Endodermal cell (in vitro differentiated cells): ENCODE measurements around the gene VKORC1. TPM values are rescaled to one million over a fixed set of nuclear protein-coding genes. Genes with fewer than 3 reads are reported as not detected.

Source experiments
- DNase-seq: peaks from one replicate; pipeline ENCODE4 v3.0.0-alpha.2; 2017
- H3K27ac ChIP-seq: 2 replicates; pipeline ENCODE4 v1.5.1; 2013; ENCODE audit warnings: mild to moderate bottlenecking, low read depth, low read length, moderate library complexity
- H3K27me3 ChIP-seq: 2 replicates; pipeline ENCODE4 v1.6.1; 2013; ENCODE audit warnings: mild to moderate bottlenecking, low read length, moderate library complexity; ENCODE audit not compliant: insufficient read depth, control insufficient read depth, poor library complexity, severe bottlenecking
- H3K36me3 ChIP-seq: 2 replicates; pipeline ENCODE4 v1.7.0; 2013; ENCODE audit warnings: mild to moderate bottlenecking, low read length, moderate library complexity; ENCODE audit not compliant: control insufficient read depth, insufficient read depth
- H3K4me1 ChIP-seq: one replicate; pipeline ENCODE4 v1.7.0; 2013; ENCODE audit warnings: low read length; ENCODE audit not compliant: control insufficient read depth, insufficient read depth
- H3K4me3 ChIP-seq: 2 replicates; pipeline ENCODE4 v1.5.1; 2013; ENCODE audit warnings: mild to moderate bottlenecking, low read length, moderate library complexity
- H3K9ac ChIP-seq: 2 replicates; pipeline ENCODE4 v1.6.1; 2013; ENCODE audit warnings: mild to moderate bottlenecking, low read length, moderate library complexity; ENCODE audit not compliant: poor library complexity, severe bottlenecking; ENCODE audit errors: extremely low read depth
- H3K9me3 ChIP-seq: 2 replicates; pipeline ENCODE4 v1.6.1; 2013; ENCODE audit warnings: mild to moderate bottlenecking, low read length, moderate library complexity; ENCODE audit not compliant: control insufficient read depth
- H3K27ac Mint-ChIP-seq: 2 replicates; pipeline ENCODE4 v1.8.0; 2020; ENCODE audit warnings: mixed read lengths
- H3K27me3 Mint-ChIP-seq: 2 replicates; pipeline ENCODE4 v1.8.0; 2021; ENCODE audit warnings: mild to moderate bottlenecking, mixed read lengths; ENCODE audit not compliant: insufficient read depth
- H3K36me3 Mint-ChIP-seq: 2 replicates; pipeline ENCODE4 v1.8.0; 2020; ENCODE audit warnings: low read depth, mixed read lengths
- H3K4me1 Mint-ChIP-seq: 2 replicates; pipeline ENCODE4 v1.8.0; 2020; ENCODE audit warnings: mixed read lengths
- H3K4me3 Mint-ChIP-seq: 2 replicates; pipeline ENCODE4 v1.8.0; 2020; ENCODE audit warnings: mild to moderate bottlenecking, moderate library complexity, mixed read lengths
- H3K9me3 Mint-ChIP-seq: 2 replicates; pipeline ENCODE4 v1.8.0; 2020; ENCODE audit warnings: mild to moderate bottlenecking, mixed read lengths
- CTCF ChIP-seq: fragments of 200-600 bp; sonication (generic); conservative IDR thresholded peaks from 2 replicates; pipeline ENCODE4 v1.5.0; 2021; ENCODE audit warnings: antibody characterized with exemption, mild to moderate bottlenecking
- WGBS, 2 experiments: methylation state at CpG; one replicate each; pipeline versions ENCODE4 v1.1.5 to v1.1.7; 2013; ENCODE audit warnings: missing lambda C conversion rate in 2 of 2, mixed read lengths in 1 of 2; ENCODE audit not compliant: insufficient coverage in 1 of 2, insufficient read length in 1 of 2; 5-methylcytosine and 5-hydroxymethylcytosine counted together
- total RNA-seq, 2 donors: library from RNA; stranded (reverse); fragmentation: NEBNext Ultra II Directional in 1 of 2; extraction: Animal tissue kit (Norgen Biotek cat#: 25700) in 1 of 2; gene quantifications; 2 replicates in 1 of 2; 3 replicates in 1 of 2; pipeline ENCODE4 v1.2.1, GENCODE V29; 2021

The VKORC1 gene
- total RNA-seq, 2 donors from 2014 or later: 53.7 to 63.0 TPM

DNA sequence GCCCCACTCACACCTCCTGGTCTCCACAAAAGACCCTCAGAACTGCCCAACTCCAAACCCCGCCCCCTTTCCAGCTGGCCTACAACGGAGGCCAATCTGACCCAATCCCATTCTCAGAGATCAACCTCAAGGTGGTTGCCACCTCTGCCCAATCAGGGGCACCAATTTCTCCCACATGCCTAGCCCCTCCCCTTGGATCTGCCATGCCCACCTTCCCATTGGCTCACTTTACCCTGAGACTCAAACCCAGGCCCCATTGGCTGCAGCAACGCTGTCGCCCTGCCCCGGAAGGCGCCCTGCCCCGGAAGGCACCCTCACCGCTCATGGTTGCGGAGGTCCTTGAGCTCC lies 31.1 kb downstream of the VKORC1 start:
- Histone ChIP-seq H3K4me1 (peaks cover 5% of the 10 kb centered on the region), H3K9me3 (no peaks in the 10 kb centered on the region), H3K36me3 (peaks cover 28% of the 10 kb centered on the region), H3K9ac (no peak overlapping the region), H3K4me3 (no peak overlapping the region), H3K27ac (no peak overlapping the region), H3K27me3 (peaks cover 9% of the 10 kb centered on the region)
- H3K27me3 Mint-ChIP-seq: peaks cover 6% of the 10 kb centered on the region
- no peak for TF ChIP-seq CTCF
- H3K27ac Mint-ChIP-seq: no peak overlapping the region
- no peaks in the 10 kb centered on the region for H3K9me3 Mint-ChIP-seq
- WGBS, 2 experiments: 92 to 93% methylated on average over 9 of the region's 9 CpGs
- H3K36me3 Mint-ChIP-seq: peaks cover 51% of the 10 kb centered on the region
- H3K4me3 Mint-ChIP-seq: no peak overlapping the region
- no peak for DNase-seq
- peaks cover 4% of the 10 kb centered on the region for H3K4me1 Mint-ChIP-seq

GRCh38 chr16:31061813-31062440 lies 32.7 kb downstream of the VKORC1 start:
- peaks cover 4% of the 10 kb centered on the region for H3K27me3 ChIP-seq
- no peak overlapping the region for H3K27ac Mint-ChIP-seq
- 96% methylated on average over 44 to 54 of the region's 54 CpGs for WGBS, 2 experiments
- H3K36me3 ChIP-seq: peaks cover 28% of the 10 kb centered on the region
- DNase-seq: no peak
- no peaks in the 10 kb centered on the region for H3K9me3 ChIP-seq
- no peak for TF ChIP-seq CTCF
- H3K4me3 Mint-ChIP-seq: no peak overlapping the region
- peaks cover 4% of the 10 kb centered on the region for H3K4me1 Mint-ChIP-seq
- H3K27me3 Mint-ChIP-seq: peaks cover 6% of the 10 kb centered on the region
- H3K9me3 Mint-ChIP-seq: no peaks in the 10 kb centered on the region
- no peak overlapping the region for H3K27ac ChIP-seq
- peaks cover 5% of the 10 kb centered on the region for H3K4me1 ChIP-seq
- H3K4me3 ChIP-seq: no peak overlapping the region
- no peak overlapping the region for H3K9ac ChIP-seq
- H3K36me3 Mint-ChIP-seq: peaks cover 50% of the 10 kb centered on the region

DNA sequence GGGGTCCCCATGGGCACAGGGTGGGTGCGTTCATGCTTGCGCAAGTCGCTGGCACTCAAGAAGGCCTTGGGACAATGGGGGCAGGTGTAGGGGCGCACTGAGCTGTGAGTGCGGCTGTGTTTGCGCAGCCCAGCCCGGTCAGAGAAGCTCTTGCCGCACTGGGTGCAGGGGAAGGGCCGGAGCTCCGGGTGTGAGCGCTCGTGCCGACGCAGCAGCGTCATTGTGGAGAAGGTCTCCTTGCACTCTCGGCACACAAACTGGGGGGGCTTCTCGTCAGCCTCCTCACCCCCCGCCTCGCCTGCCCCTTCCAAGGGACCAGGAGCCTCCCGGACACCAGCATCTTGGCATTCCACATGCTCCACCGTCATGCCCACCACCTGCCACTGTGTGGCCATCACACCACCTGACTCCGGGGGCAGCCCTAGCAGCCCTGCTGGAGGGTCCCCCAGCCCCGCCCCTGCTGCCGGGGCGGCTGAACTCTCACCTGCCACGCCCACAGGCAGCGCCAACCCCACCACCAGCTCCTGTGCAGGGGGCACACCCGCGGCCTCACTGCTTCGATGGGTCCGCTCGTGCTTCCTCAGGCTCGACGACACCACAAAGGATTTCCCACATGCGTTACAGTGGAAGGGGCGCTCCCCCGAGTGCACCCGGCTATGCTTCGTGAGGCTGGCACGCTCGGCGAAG lies 33.3 kb downstream of the VKORC1 start:
- no peak for DNase-seq
- peaks cover 28% of the 10 kb centered on the region for H3K36me3 ChIP-seq
- H3K4me3 ChIP-seq: no peak overlapping the region
- peaks cover 50% of the 10 kb centered on the region for H3K36me3 Mint-ChIP-seq
- peaks cover 6% of the 10 kb centered on the region for H3K27me3 Mint-ChIP-seq
- peaks cover 4% of the 10 kb centered on the region for H3K4me1 Mint-ChIP-seq
- H3K4me1 ChIP-seq: peaks cover 5% of the 10 kb centered on the region
- no peaks in the 10 kb centered on the region for H3K9me3 Mint-ChIP-seq
- H3K27me3 ChIP-seq: peaks cover 4% of the 10 kb centered on the region
- no peak overlapping the region for H3K27ac Mint-ChIP-seq
- H3K9me3 ChIP-seq: no peaks in the 10 kb centered on the region
- H3K27ac ChIP-seq: no peak overlapping the region
- H3K4me3 Mint-ChIP-seq: no peak overlapping the region
- TF ChIP-seq CTCF: no peak
- WGBS, 2 experiments: 96 to 100% methylated on average over 22 to 42 of the region's 42 CpGs
- H3K9ac ChIP-seq: no peak overlapping the region
